Neural progenitor cell (in vitro differentiated cells): Measurements from ENCODE around the gene GATD1. TPM values are rescaled to one million over a fixed set of nuclear protein-coding genes. Genes with fewer than 3 reads are reported as not detected.
A peak's percentile ranks its signal among the peaks of the same experiment; 100 is the strongest.

Experiments
- DNase-seq: peaks from one replicate; pipeline ENCODE4 v3.0.0-alpha.2; 2016; ENCODE audit warnings: low spot score
- H2AFZ ChIP-seq: fragments of 200-600 bp; sonication (generic); replicated peaks from 2 replicates; pipeline ENCODE4 v1.6.1; 2016; ENCODE audit warnings: antibody characterized with exemption
- H3F3A ChIP-seq: fragments of 200-600 bp; sonication (generic); 2 replicates; pipeline ENCODE4 v1.6.1; 2016; ENCODE audit warnings: antibody characterized with exemption, low read depth
- H3K27ac ChIP-seq: fragments of 200-600 bp; sonication (generic); 2 replicates; pipeline ENCODE4 v1.5.1; 2016; ENCODE audit warnings: mild to moderate bottlenecking
- H3K27me3 ChIP-seq: fragments of 200-600 bp; sonication (generic); 2 replicates; pipeline ENCODE4 v1.6.1; 2016; ENCODE audit warnings: mild to moderate bottlenecking, moderate library complexity
- H3K36me3 ChIP-seq: fragments of 200-600 bp; sonication (generic); 2 replicates; pipeline ENCODE4 v1.5.1; 2016
- H3K4me1 ChIP-seq: fragments of 200-600 bp; sonication (generic); 2 replicates; pipeline ENCODE4 v1.6.1; 2016; ENCODE audit warnings: mixed run types
- H3K4me2 ChIP-seq: fragments of 200-600 bp; sonication (generic); 2 replicates; pipeline ENCODE4 v1.6.1; 2016
- H3K4me3 ChIP-seq: fragments of 200-600 bp; sonication (generic); 2 replicates; pipeline ENCODE4 v1.5.1; 2016
- H3K79me2 ChIP-seq: fragments of 200-600 bp; sonication (generic); 2 replicates; pipeline ENCODE4 v1.6.1; 2016; ENCODE audit warnings: low read depth
- H3K9ac ChIP-seq: fragments of 200-600 bp; sonication (generic); 2 replicates; pipeline ENCODE4 v1.6.1; 2016
- H3K9me3 ChIP-seq: fragments of 200-600 bp; sonication (generic); 2 replicates; pipeline ENCODE4 v1.5.1; 2016; ENCODE audit warnings: low read depth
- H4K20me1 ChIP-seq: fragments of 200-600 bp; sonication (generic); 2 replicates; pipeline ENCODE4 v1.6.1; 2016; ENCODE audit warnings: low read depth
- H3K27ac Mint-ChIP-seq: 3 replicates; pipeline ENCODE4 v1.8.0; 2021; ENCODE audit warnings: mixed read lengths
- H3K27me3 Mint-ChIP-seq: 2 replicates; pipeline ENCODE4 v1.8.0; 2022; ENCODE audit warnings: low read depth, mild to moderate bottlenecking, inconsistent platforms, moderate library complexity, mixed read lengths; ENCODE audit not compliant: insufficient read depth
- H3K36me3 Mint-ChIP-seq: 3 replicates; pipeline ENCODE4 v1.8.0; 2021; ENCODE audit warnings: mixed read lengths
- H3K4me1 Mint-ChIP-seq: 3 replicates; pipeline ENCODE4 v1.8.0; 2021; ENCODE audit warnings: mixed read lengths
- H3K4me3 Mint-ChIP-seq: 3 replicates; pipeline ENCODE4 v1.8.0; 2021; ENCODE audit warnings: mild to moderate bottlenecking, moderate library complexity, mixed read lengths
- H3K9me3 Mint-ChIP-seq: 3 replicates; pipeline ENCODE4 v1.8.0; 2020; ENCODE audit warnings: mixed read lengths
- CTCF ChIP-seq: fragments of 200-600 bp; sonication (generic); IDR thresholded peaks from 2 replicates; pipeline ENCODE4 v1.5.1; 2017; ENCODE audit warnings: antibody characterized with exemption, mild to moderate bottlenecking
- EZH2 ChIP-seq: fragments of 200-600 bp; sonication (generic); IDR thresholded peaks from 2 replicates; pipeline ENCODE4 v1.6.1; 2017; ENCODE audit warnings: antibody characterized with exemption, mild to moderate bottlenecking, moderate library complexity
- EZH2phosphoT487 ChIP-seq: fragments of 200-600 bp; sonication (generic); IDR thresholded peaks from 2 replicates; pipeline ENCODE4 v1.6.1; 2017; ENCODE audit warnings: antibody characterized with exemption
- small RNA-seq: library from RNA; depleted of rRNA; stranded (forward); fragments of <200 nt; gene quantifications from one replicate; pipeline ENCODE3, GENCODE V24; 2015
- total RNA-seq: library from RNA; depleted of rRNA; stranded (reverse); fragments of >200 nt; gene quantifications from 2 replicates; pipeline ENCODE4 v1.2.3, GENCODE V29; 2015; ENCODE audit warnings: low replicate concordance

Gene GATD1
- total RNA-seq, 1 donor from 2014 or later = 24.1 TPM

DNA sequence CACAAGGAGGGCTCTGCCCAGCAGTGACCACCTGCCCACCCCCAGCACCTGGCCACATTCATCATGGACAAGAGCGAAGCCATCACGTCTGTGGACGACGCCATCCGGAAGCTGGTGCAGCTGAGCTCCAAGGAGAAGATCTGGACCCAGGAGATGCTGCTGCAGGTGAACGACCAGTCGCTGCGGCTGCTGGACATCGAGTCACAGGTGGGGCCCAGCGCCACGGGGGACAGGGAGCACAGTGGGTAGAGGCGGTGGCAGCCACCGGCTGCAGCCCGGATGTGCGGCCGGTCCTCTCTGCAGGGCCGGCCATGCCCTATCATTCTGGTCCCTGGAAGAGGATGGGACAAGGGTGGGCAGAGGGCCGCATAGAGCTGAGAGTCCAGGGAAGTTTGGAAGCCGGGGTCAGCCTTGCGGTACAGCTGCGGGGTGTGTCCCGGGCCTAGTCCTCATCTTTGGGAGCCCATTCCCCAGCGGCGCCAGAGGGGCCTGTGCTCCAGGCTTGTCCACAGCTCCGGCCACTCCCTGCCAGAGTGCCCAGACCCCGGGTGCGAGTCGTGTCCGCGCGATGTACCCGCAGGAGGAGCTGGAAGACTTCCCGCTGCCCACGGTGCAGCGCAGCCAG is 57.2 kb downstream of the GATD1 start:
- Histone ChIP-seq H3K27ac (no peak overlapping the region), H3K4me2 (peak overlapping the region; percentile 77), H2AFZ (no peak overlapping the region), H3K9ac (no peak overlapping the region), H3K79me2 (no peaks in the 10 kb centered on the region), H4K20me1 (no peaks in the 10 kb centered on the region), H3K4me1 (peaks cover 3% of the 10 kb centered on the region), H3F3A (peaks cover 19% of the 10 kb centered on the region), H3K27me3 (peaks cover 24% of the 10 kb centered on the region), H3K4me3 (peak overlapping the region; percentile 34), H3K9me3 (no peaks in the 10 kb centered on the region), H3K36me3 (no peaks in the 10 kb centered on the region)
- Mint-ChIP-seq H3K4me1 (peaks cover 11% of the 10 kb centered on the region), H3K27ac (no peak overlapping the region), H3K9me3 (peaks cover 4% of the 10 kb centered on the region), H3K4me3 (peak overlapping the region; percentile 63), H3K36me3 (no peaks in the 10 kb centered on the region), H3K27me3 (peaks cover 26% of the 10 kb centered on the region)
- TF ChIP-seq EZH2phosphoT487 = no peak
- TF ChIP-seq EZH2 = no peak
- no peak for TF ChIP-seq CTCF
- DNase-seq = no peak

DNA sequence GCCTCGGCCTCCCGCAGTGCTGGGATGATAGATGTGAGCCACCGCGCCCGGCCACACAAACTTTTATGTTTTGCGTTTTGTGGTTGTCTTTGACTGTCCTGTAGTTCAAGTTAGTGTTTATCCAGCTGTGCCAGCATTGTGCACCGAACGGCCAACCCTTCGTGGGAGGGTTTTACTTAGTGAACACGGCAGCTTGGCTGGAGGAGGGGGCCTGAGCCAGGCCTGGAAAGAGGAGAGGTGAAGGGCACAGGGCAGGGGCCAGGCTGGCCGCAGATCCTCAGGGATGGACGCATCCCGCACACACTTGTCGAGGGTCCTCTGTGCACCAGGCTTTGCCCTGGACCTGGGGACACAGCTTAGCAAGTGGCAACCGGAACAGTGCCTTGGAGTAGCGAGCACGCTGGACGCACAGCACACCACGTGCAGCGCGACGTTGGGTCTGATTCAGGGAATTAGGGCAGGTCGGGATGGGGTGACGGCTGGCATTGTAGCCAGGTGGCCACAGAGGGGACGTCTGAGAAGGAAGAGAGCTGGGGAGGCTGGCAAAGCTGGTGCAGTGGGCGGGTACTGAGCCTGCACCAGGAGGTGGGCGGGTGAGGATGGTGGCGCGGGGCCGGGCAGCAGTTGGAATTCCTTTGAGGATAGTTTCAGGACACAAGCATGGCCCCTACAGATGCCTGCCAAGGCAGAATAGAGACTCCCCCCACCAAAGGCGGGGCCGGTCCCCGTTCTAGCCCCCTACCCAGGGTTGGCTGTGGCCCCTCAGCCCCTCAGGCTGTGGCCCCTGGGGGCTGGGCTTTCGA is 57.9 kb downstream of the GATD1 start:
- peak overlapping the region; percentile 66 for H3K4me3 Mint-ChIP-seq
- no peak overlapping the region for H3K4me3 ChIP-seq
- no peaks in the 10 kb centered on the region for H3K36me3 ChIP-seq
- H3K9me3 Mint-ChIP-seq = peaks cover 8% of the 10 kb centered on the region
- H3K4me2 ChIP-seq = no peak overlapping the region
- TF ChIP-seq CTCF (no peak), EZH2phosphoT487 (no peak), EZH2 (no peak)
- H3K36me3 Mint-ChIP-seq = no peaks in the 10 kb centered on the region
- H3F3A ChIP-seq = peaks cover 17% of the 10 kb centered on the region
- DNase-seq = no peak
- H3K27ac Mint-ChIP-seq = no peak overlapping the region
- H4K20me1 ChIP-seq = no peaks in the 10 kb centered on the region
- no peaks in the 10 kb centered on the region for H3K79me2 ChIP-seq
- no peak overlapping the region for H3K27ac ChIP-seq
- H3K9me3 ChIP-seq = no peaks in the 10 kb centered on the region
- H3K4me1 Mint-ChIP-seq = peaks cover 9% of the 10 kb centered on the region
- H3K9ac ChIP-seq = no peak overlapping the region
- H3K27me3 ChIP-seq = peaks cover 16% of the 10 kb centered on the region
- peaks cover 19% of the 10 kb centered on the region for H3K27me3 Mint-ChIP-seq
- H3K4me1 ChIP-seq = peaks cover 3% of the 10 kb centered on the region
- no peak overlapping the region for H2AFZ ChIP-seq

Small RNA genes lying within 50 kb of the gene (small RNA-seq; reads per million reads assigned to genes)
- gene SNORA52 = not detected

Other genes starting within 250 kb of the GATD1 start
- 21.2 and 32.3 TPM in 2 replicates for gene HRAS, start 241.9 kb downstream of the GATD1 start, total RNA-seq
- 0.45 and 1.4 TPM in 2 replicates for gene LRRC56, start 240.0 kb downstream of the GATD1 start, total RNA-seq
- 1.1 and 2.5 TPM in 2 replicates for gene LMNTD2, start 216.7 kb downstream of the GATD1 start, total RNA-seq
- 12.8 and 48.3 TPM in 2 replicates for gene RASSF7, start 216.5 kb downstream of the GATD1 start, total RNA-seq
- gene PHRF1, start 201.0 kb downstream of the GATD1 start, total RNA-seq = 9.8 and 43.6 TPM in 2 replicates
- gene IRF7, start 161.5 kb downstream of the GATD1 start, total RNA-seq = 4.3 and 18.4 TPM in 2 replicates
- not detected in 2 replicates for gene CDHR5, start 152.5 kb downstream of the GATD1 start, total RNA-seq
- gene SCT, start 150.3 kb downstream of the GATD1 start, total RNA-seq = not detected in 2 replicates
- 0.97 and 6.6 TPM in 2 replicates for gene DRD4, start 140.2 kb downstream of the GATD1 start, total RNA-seq
- gene DEAF1, start 82.3 kb downstream of the GATD1 start, total RNA-seq = 38.4 and 66.4 TPM in 2 replicates
- 38.7 and 42.7 TPM in 2 replicates for gene TMEM80, start 81.7 kb downstream of the GATD1 start, total RNA-seq
- gene EPS8L2, start 71.3 kb downstream of the GATD1 start, total RNA-seq = 3.3 and 11.0 TPM in 2 replicates
- 101 and 114 TPM in 2 replicates for gene TALDO1, start 30.0 kb downstream of the GATD1 start, total RNA-seq
- gene CEND1, start 12.6 kb upstream of the GATD1 start, total RNA-seq = 0.94 and 1.9 TPM in 2 replicates
- gene SLC25A22, start 20.8 kb upstream of the GATD1 start, total RNA-seq = 11.0 and 38.4 TPM in 2 replicates
- 4.8 and 34.6 TPM in 2 replicates for gene PIDD1, start 27.7 kb upstream of the GATD1 start, total RNA-seq
- gene RPLP2, start 32.5 kb upstream of the GATD1 start, total RNA-seq = 418 and 629 TPM in 2 replicates
- 2.6 and 20.9 TPM in 2 replicates for gene PNPLA2, start 41.4 kb upstream of the GATD1 start, total RNA-seq
- gene CRACR2B, start 50.4 kb upstream of the GATD1 start, total RNA-seq = 3.9 and 11.6 TPM in 2 replicates
- gene CD151, start 55.5 kb upstream of the GATD1 start, total RNA-seq = 37.4 and 82.2 TPM in 2 replicates
- gene POLR2L, start 65.0 kb upstream of the GATD1 start, total RNA-seq = 12.9 and 27.5 TPM in 2 replicates
- gene TSPAN4, start 65.4 kb upstream of the GATD1 start, total RNA-seq = 19.6 and 58.2 TPM in 2 replicates
- 56.6 and 62.9 TPM in 2 replicates for gene CHID1, start 133.3 kb upstream of the GATD1 start, total RNA-seq
- gene AP2A2, start 148.4 kb upstream of the GATD1 start, total RNA-seq = 50.4 and 67.5 TPM in 2 replicates